ENCODE data around the gene KLHL34. TPM values are rescaled to one million over a fixed set of nuclear protein-coding genes. Genes with fewer than 3 reads are reported as not detected.

KLHL34 gene
- total RNA-seq, 4 donors from 2014 or later: 0.10 to 0.81 (median 0.32) TPM; not detected in 1

- Histone ChIP-seq H3K4me1 (no peaks in the 10 kb centered on the region), H3K4me3 (no peak overlapping the region), H3K27me3 (no peaks in the 10 kb centered on the region), H3K9me3 (no peaks in the 10 kb centered on the region), H3K36me3 (no peaks in the 10 kb centered on the region), H3K27ac (no peak overlapping the region)
- 62% methylated on average over 3 of the region's 3 CpGs for WGBS
- DNase-seq (ENCODE audit: low spot score in 2 of 2): no peak
- TF ChIP-seq EP300 (IDR thresholded peaks at IDR 0.05): no peak
- no peak for TF ChIP-seq POLR2A (IDR thresholded peaks at IDR 0.05)
- TF ChIP-seq POLR2AphosphoS5 (IDR thresholded peaks at IDR 0.05): no peak
- TF ChIP-seq CTCF (IDR thresholded peaks at IDR 0.05): no peak
Measured at GRCh38 chrX:21699136-21699535, 41.0 kb upstream of the KLHL34 start.

GRCh38 chrX:21698272-21698671 lies 40.1 kb upstream of the KLHL34 start:
- no peak for DNase-seq (ENCODE audit: low spot score in 2 of 2)

DNA sequence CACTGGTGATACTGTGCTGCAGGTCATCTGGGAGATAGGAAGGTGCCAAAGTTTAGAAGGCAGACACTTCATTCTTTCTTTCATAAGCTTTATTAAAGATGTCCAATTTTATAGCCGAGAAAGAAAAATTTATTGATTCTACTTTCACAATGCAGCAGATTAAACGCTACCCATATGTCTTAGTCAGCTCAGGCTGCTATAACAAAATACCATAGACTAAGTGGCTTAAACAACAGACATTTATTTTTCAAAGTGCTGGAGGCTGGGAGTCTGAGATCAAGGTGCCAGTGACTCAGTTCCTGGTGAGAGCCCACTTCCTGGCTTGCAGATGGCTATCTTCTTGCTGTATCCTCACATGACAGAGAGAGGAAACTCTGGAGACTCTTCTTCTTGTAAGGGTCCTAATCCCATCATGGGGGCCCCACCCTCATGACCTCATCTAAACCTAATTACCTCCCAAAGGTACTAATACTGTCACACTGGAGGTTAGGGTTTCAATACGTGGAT lies 33.4 kb upstream of the KLHL34 start:
- no peaks in the 10 kb centered on the region for H3K9me3 ChIP-seq
- no peak overlapping the region for H3K4me3 ChIP-seq
- WGBS: 85% methylated on average over 3 of the region's 3 CpGs
- H3K27ac ChIP-seq: no peak overlapping the region
- no peaks in the 10 kb centered on the region for H3K4me1 ChIP-seq
- no peaks in the 10 kb centered on the region for H3K27me3 ChIP-seq
- no peaks in the 10 kb centered on the region for H3K36me3 ChIP-seq
- no peak for DNase-seq (ENCODE audit: low spot score in 2 of 2)
- TF ChIP-seq CTCF (IDR thresholded peaks at IDR 0.05) (no peak), EP300 (IDR thresholded peaks at IDR 0.05) (no peak), POLR2AphosphoS5 (IDR thresholded peaks at IDR 0.05) (no peak), POLR2A (IDR thresholded peaks at IDR 0.05) (no peak)

More at GRCh38 chrX:21698272-21698671, 40.1 kb upstream of the KLHL34 start:
- Histone ChIP-seq H3K9me3 (no peaks in the 10 kb centered on the region), H3K4me1 (no peaks in the 10 kb centered on the region), H3K36me3 (no peaks in the 10 kb centered on the region), H3K4me3 (no peak overlapping the region), H3K27me3 (no peaks in the 10 kb centered on the region), H3K27ac (no peak overlapping the region)
- no peak for TF ChIP-seq POLR2A (IDR thresholded peaks at IDR 0.05)
- 77% methylated on average over 4 of the region's 4 CpGs for WGBS

GRCh38 chrX:21683941-21684340 lies 25.8 kb upstream of the KLHL34 start:
- DNase-seq (ENCODE audit: low spot score in 2 of 2): no peak
- H3K4me3 ChIP-seq: no peak overlapping the region
- no peaks in the 10 kb centered on the region for H3K36me3 ChIP-seq
- H3K4me1 ChIP-seq: no peaks in the 10 kb centered on the region
- no peak overlapping the region for H3K27ac ChIP-seq
- H3K27me3 ChIP-seq: no peaks in the 10 kb centered on the region
- H3K9me3 ChIP-seq: no peaks in the 10 kb centered on the region
- no peak for TF ChIP-seq POLR2AphosphoS5 (IDR thresholded peaks at IDR 0.05)
- no peak for TF ChIP-seq EP300 (IDR thresholded peaks at IDR 0.05)
- TF ChIP-seq POLR2A (IDR thresholded peaks at IDR 0.05): no peak
- no peak for TF ChIP-seq CTCF (IDR thresholded peaks at IDR 0.05)
- 42% methylated on average over 1 of the region's 1 CpG for WGBS

DNA sequence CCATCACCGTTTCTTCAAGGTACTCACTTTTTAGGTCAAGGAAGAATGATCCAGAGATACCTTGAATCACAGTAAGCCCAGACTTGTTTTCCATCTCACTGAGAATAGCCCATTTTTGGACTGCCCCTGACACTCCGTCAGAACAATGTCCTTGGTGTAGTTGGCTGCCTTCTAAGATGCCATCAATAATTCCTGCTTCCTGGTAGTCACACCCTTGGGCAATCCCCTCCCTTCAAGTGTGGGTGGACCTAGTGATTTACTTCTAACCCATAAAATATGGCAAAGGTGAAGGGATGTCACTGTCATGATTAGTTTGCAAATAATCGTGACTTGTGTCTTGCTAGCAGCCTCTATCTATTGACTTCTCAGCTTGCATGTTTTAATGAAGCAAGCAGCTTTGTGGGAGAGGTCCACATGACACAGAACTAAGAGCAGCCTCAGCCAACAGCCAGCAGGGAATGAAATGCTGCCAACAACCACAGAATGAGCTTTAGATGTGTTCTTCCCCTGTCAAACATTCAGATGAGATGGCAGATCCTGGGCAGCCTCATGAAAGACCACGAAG lies 20.0 kb upstream of the KLHL34 start:
- WGBS: 46% methylated on average over 4 of the region's 4 CpGs

More for the DNA sequence above, 20.0 kb upstream of the KLHL34 start:
- Histone ChIP-seq H3K4me1 (no peaks in the 10 kb centered on the region), H3K27ac (no peak overlapping the region), H3K9me3 (no peaks in the 10 kb centered on the region), H3K27me3 (no peaks in the 10 kb centered on the region), H3K36me3 (no peaks in the 10 kb centered on the region), H3K4me3 (no peak overlapping the region)
- no peak for TF ChIP-seq POLR2A (IDR thresholded peaks at IDR 0.05)
- TF ChIP-seq POLR2AphosphoS5 (IDR thresholded peaks at IDR 0.05): no peak
- no peak for TF ChIP-seq EP300 (IDR thresholded peaks at IDR 0.05)
- TF ChIP-seq CTCF (IDR thresholded peaks at IDR 0.05): no peak
- DNase-seq (ENCODE audit: low spot score in 2 of 2): no peak
